ENCODE data around the gene SETBP1.

DNA sequence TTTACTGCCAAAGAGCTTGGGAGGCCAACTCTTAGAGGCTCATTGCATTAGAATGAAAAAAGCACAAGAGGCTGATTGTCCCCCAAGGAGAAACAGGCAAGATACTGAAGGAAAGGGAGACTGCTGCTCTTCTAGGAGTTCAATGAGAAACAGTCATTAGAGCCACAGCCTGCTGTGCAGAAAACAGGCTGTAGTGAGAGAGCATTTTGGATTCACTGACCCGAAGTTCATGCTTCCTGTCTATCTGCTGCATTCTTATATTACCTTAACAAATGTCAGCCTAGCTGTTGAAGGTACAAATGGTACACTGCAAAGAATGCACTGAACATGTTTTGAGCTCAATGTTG, 423.3 kb downstream of the SETBP1 start:
- no peak for TF ChIP-seq CTCF (IDR thresholded peaks at IDR 0.05)
- TF ChIP-seq EZH2phosphoT487 (IDR thresholded peaks at IDR 0.05), result no peak
- no peak for TF ChIP-seq EZH2 (IDR thresholded peaks at IDR 0.05)

Measured in neural progenitor cell (in vitro differentiated cells).